ENCODE measurements around the gene C1orf198. TPM values are rescaled to one million over a fixed set of nuclear protein-coding genes. Genes with fewer than 3 reads are reported as not detected.

C1orf198 gene
- total RNA-seq, 1 donor = 352 TPM

GRCh38 chr1:230797376-230797920 lies 70.9 kb downstream of the C1orf198 start:
- no peaks in the 10 kb centered on the region for H3K4me1 ChIP-seq (ENCODE audit: insufficient read depth, low read length)
- H3K79me2 ChIP-seq (ENCODE audit: insufficient read depth, low read length) = no peaks in the 10 kb centered on the region
- no peak overlapping the region for H2AFZ ChIP-seq (ENCODE audit: low read length)
- H3K27me3 ChIP-seq (ENCODE audit: insufficient read depth, low read length) = no peaks in the 10 kb centered on the region
- TF ChIP-seq, protein P1, sequence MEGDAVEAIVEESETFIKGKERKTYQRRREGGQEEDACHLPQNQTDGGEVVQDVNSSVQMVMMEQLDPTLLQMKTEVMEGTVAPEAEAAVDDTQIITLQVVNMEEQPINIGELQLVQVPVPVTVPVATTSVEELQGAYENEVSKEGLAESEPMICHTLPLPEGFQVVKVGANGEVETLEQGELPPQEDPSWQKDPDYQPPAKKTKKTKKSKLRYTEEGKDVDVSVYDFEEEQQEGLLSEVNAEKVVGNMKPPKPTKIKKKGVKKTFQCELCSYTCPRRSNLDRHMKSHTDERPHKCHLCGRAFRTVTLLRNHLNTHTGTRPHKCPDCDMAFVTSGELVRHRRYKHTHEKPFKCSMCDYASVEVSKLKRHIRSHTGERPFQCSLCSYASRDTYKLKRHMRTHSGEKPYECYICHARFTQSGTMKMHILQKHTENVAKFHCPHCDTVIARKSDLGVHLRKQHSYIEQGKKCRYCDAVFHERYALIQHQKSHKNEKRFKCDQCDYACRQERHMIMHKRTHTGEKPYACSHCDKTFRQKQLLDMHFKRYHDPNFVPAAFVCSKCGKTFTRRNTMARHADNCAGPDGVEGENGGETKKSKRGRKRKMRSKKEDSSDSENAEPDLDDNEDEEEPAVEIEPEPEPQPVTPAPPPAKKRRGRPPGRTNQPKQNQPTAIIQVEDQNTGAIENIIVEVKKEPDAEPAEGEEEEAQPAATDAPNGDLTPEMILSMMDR (IDR thresholded peaks at IDR 0.05; ENCODE audit: extremely low read depth, low read depth, low read length) = no peak
- no peaks in the 10 kb centered on the region for H3K36me3 ChIP-seq (ENCODE audit: insufficient read depth, low read length)
- no peaks in the 10 kb centered on the region for H3K9me3 ChIP-seq (ENCODE audit: low read depth, low read length)
- no peaks in the 10 kb centered on the region for H4K20me1 ChIP-seq (ENCODE audit: insufficient read depth, low read length)
- DNase-seq (ENCODE audit: insufficient read length, low spot score, missing footprints) = no peak
- no peak overlapping the region for H3K27ac ChIP-seq (ENCODE audit: low read depth, low read length)
- H3K4me2 ChIP-seq (ENCODE audit: insufficient read depth, low read length) = no peak overlapping the region
- no peak overlapping the region for H3K4me3 ChIP-seq (ENCODE audit: insufficient read depth, low read length)

GRCh38 chr1:230796626-230797025 lies 71.7 kb downstream of the C1orf198 start:
- Histone ChIP-seq H3K27ac (ENCODE audit: low read depth, low read length) (no peak overlapping the region), H3K36me3 (ENCODE audit: insufficient read depth, low read length) (no peaks in the 10 kb centered on the region), H3K27me3 (ENCODE audit: insufficient read depth, low read length) (no peaks in the 10 kb centered on the region), H3K4me3 (ENCODE audit: insufficient read depth, low read length) (no peak overlapping the region), H3K9me3 (ENCODE audit: low read depth, low read length) (no peaks in the 10 kb centered on the region), H4K20me1 (ENCODE audit: insufficient read depth, low read length) (no peaks in the 10 kb centered on the region), H3K4me1 (ENCODE audit: insufficient read depth, low read length) (no peaks in the 10 kb centered on the region), H3K79me2 (ENCODE audit: insufficient read depth, low read length) (no peaks in the 10 kb centered on the region), H3K4me2 (ENCODE audit: insufficient read depth, low read length) (no peak overlapping the region), H2AFZ (ENCODE audit: low read length) (no peak overlapping the region)
- DNase-seq (ENCODE audit: insufficient read length, low spot score, missing footprints) = no peak
- TF ChIP-seq, protein P1 (IDR thresholded peaks at IDR 0.05; ENCODE audit: extremely low read depth, low read depth, low read length) = no peak

GRCh38 chr1:230794871-230795605 lies 73.3 kb downstream of the C1orf198 start:
- H3K4me1 ChIP-seq (ENCODE audit: insufficient read depth, low read length) = no peaks in the 10 kb centered on the region
- no peak overlapping the region for H3K27ac ChIP-seq (ENCODE audit: low read depth, low read length)
- H3K9me3 ChIP-seq (ENCODE audit: low read depth, low read length) = no peaks in the 10 kb centered on the region
- H3K36me3 ChIP-seq (ENCODE audit: insufficient read depth, low read length) = no peaks in the 10 kb centered on the region
- no peaks in the 10 kb centered on the region for H3K27me3 ChIP-seq (ENCODE audit: insufficient read depth, low read length)
- H3K4me3 ChIP-seq (ENCODE audit: insufficient read depth, low read length) = no peak overlapping the region
- no peak for DNase-seq (ENCODE audit: insufficient read length, low spot score, missing footprints)
- TF ChIP-seq, protein P1 (IDR thresholded peaks at IDR 0.05; ENCODE audit: extremely low read depth, low read depth, low read length) = no peak
- H3K4me2 ChIP-seq (ENCODE audit: insufficient read depth, low read length) = no peak overlapping the region
- no peak overlapping the region for H2AFZ ChIP-seq (ENCODE audit: low read length)
- H4K20me1 ChIP-seq (ENCODE audit: insufficient read depth, low read length) = no peaks in the 10 kb centered on the region
- H3K79me2 ChIP-seq (ENCODE audit: insufficient read depth, low read length) = no peaks in the 10 kb centered on the region

DNA sequence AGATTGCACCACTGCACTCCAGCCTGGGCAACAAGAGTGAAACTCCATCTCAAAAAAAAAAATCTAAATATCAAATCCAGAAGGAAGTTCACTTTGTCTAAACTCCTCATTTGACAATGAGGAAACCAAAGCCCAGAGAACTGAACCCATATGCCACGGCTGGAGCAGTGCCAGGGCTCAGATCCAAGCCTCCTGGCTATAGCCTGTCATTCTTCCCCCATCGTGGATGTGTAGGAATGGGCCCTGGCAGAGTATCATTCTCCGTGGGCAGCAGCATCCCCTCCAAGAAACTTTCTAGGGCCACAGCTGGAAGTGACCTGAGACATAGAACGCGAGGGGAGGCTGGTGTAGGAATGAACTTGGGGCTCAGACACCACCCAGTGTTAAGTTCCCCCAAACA lies 73.9 kb downstream of the C1orf198 start:
- Histone ChIP-seq H3K4me1 (ENCODE audit: insufficient read depth, low read length) (no peaks in the 10 kb centered on the region), H3K4me2 (ENCODE audit: insufficient read depth, low read length) (no peak overlapping the region), H3K9me3 (ENCODE audit: low read depth, low read length) (no peaks in the 10 kb centered on the region), H3K27ac (ENCODE audit: low read depth, low read length) (no peak overlapping the region), H3K4me3 (ENCODE audit: insufficient read depth, low read length) (no peak overlapping the region), H2AFZ (ENCODE audit: low read length) (no peak overlapping the region), H3K27me3 (ENCODE audit: insufficient read depth, low read length) (no peaks in the 10 kb centered on the region), H3K36me3 (ENCODE audit: insufficient read depth, low read length) (no peaks in the 10 kb centered on the region), H3K79me2 (ENCODE audit: insufficient read depth, low read length) (no peaks in the 10 kb centered on the region), H4K20me1 (ENCODE audit: insufficient read depth, low read length) (no peaks in the 10 kb centered on the region)
- no peak for DNase-seq (ENCODE audit: insufficient read length, low spot score, missing footprints)
- TF ChIP-seq, protein P1 (IDR thresholded peaks at IDR 0.05; ENCODE audit: extremely low read depth, low read depth, low read length) = no peak

Measured in osteoblast (primary cell).